HepG2 (cell line): Measurements from ENCODE around the gene ATG7.

Experiments
- ELF3 ChIP-seq: IDR thresholded peaks from 2 replicates; pipeline ENCODE4 v1.6.1; 2016; ENCODE audit warnings: missing genetic modification reagents, missing compliant biosample characterization
- MXI1 ChIP-seq: IDR thresholded peaks from 3 replicates; pipeline ENCODE4 v1.6.1; 2012; ENCODE audit warnings: low read depth, low read length, inconsistent platforms, borderline replicate concordance
- NFYB ChIP-seq: sonication (generic); formaldehyde crosslinking; IDR thresholded peaks from 2 replicates; pipeline ENCODE4 v1.4.0; 2020; ENCODE audit warnings: missing genetic modification reagents
- POLR2A ChIP-seq, 2 experiments: IDR thresholded peaks; 2 replicates each; pipeline ENCODE4 v1.6.1; 2011; ENCODE audit warnings: low read depth in 2 of 2, low read length in 2 of 2, mild to moderate bottlenecking in 1 of 2, moderate library complexity in 1 of 2; ENCODE audit not compliant: insufficient read depth in 1 of 2
- TOE1 ChIP-seq: sonication (generic); formaldehyde crosslinking; IDR thresholded peaks from 2 replicates; pipeline ENCODE4 v1.4.0; 2020; ENCODE audit warnings: mild to moderate bottlenecking, missing genetic modification reagents
- ZFP36L1 ChIP-seq: sonication (generic); formaldehyde crosslinking; IDR thresholded peaks from 2 replicates; pipeline ENCODE4 v1.8.0; 2022; ENCODE audit warnings: mild to moderate bottlenecking, missing genetic modification reagents, moderate library complexity
- ZNF136 ChIP-seq: sonication (generic); formaldehyde crosslinking; IDR thresholded peaks from 2 replicates; pipeline ENCODE4 v1.8.1; 2022; ENCODE audit warnings: low read depth, mild to moderate bottlenecking, moderate library complexity, missing genetic modification reagents
- TF ChIP-seq, protein P1 (sequence below), 2 experiments: IDR thresholded peaks; 2 replicates each; pipeline ENCODE4 v1.6.1; 2011 to 2012; ENCODE audit warnings: low read length in 2 of 2, borderline replicate concordance in 1 of 2, low read depth in 1 of 2, mild to moderate bottlenecking in 1 of 2, moderate library complexity in 1 of 2
- TF ChIP-seq, protein P2 (sequence below): IDR thresholded peaks from 2 replicates; pipeline ENCODE4 v1.6.1; 2012; ENCODE audit warnings: low read depth, low read length, improper control_type of control experiment

- TF ChIP-seq ELF3 (CRISPR knock-in tag) (no peak), ZFP36L1 (CRISPR knock-in tag) (no peak), TOE1 (CRISPR knock-in tag) (no peak), MXI1 (no peak), ZNF136 (CRISPR knock-in tag) (no peak), POLR2A (IDR thresholded peaks at IDR 0.05; ENCODE audit: insufficient read depth in 1 of 2, low read depth in 2 of 2, low read length in 2 of 2) (no peak), NFYB (CRISPR knock-in tag) (no peak)
- TF ChIP-seq, protein P1, sequence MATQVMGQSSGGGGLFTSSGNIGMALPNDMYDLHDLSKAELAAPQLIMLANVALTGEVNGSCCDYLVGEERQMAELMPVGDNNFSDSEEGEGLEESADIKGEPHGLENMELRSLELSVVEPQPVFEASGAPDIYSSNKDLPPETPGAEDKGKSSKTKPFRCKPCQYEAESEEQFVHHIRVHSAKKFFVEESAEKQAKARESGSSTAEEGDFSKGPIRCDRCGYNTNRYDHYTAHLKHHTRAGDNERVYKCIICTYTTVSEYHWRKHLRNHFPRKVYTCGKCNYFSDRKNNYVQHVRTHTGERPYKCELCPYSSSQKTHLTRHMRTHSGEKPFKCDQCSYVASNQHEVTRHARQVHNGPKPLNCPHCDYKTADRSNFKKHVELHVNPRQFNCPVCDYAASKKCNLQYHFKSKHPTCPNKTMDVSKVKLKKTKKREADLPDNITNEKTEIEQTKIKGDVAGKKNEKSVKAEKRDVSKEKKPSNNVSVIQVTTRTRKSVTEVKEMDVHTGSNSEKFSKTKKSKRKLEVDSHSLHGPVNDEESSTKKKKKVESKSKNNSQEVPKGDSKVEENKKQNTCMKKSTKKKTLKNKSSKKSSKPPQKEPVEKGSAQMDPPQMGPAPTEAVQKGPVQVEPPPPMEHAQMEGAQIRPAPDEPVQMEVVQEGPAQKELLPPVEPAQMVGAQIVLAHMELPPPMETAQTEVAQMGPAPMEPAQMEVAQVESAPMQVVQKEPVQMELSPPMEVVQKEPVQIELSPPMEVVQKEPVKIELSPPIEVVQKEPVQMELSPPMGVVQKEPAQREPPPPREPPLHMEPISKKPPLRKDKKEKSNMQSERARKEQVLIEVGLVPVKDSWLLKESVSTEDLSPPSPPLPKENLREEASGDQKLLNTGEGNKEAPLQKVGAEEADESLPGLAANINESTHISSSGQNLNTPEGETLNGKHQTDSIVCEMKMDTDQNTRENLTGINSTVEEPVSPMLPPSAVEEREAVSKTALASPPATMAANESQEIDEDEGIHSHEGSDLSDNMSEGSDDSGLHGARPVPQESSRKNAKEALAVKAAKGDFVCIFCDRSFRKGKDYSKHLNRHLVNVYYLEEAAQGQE (IDR thresholded peaks at IDR 0.05; ENCODE audit: borderline replicate concordance in 1 of 2, low read depth in 1 of 2, low read length in 2 of 2), result no peak
- TF ChIP-seq, protein P2, sequence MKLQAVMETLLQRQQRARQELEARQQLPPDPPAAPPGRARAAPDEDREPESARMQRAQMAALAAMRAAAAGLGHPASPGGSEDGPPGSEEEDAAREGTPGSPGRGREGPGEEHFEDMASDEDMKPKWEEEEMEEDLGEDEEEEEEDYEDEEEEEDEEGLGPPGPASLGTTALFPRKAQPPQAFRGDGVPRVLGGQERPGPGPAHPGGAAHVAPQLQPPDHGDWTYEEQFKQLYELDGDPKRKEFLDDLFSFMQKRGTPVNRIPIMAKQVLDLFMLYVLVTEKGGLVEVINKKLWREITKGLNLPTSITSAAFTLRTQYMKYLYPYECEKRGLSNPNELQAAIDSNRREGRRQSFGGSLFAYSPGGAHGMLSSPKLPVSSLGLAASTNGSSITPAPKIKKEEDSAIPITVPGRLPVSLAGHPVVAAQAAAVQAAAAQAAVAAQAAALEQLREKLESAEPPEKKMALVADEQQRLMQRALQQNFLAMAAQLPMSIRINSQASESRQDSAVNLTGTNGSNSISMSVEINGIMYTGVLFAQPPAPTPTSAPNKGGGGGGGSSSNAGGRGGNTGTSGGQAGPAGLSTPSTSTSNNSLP, result no peak
These were observed 38.1 kb downstream of the ATG7 start for GRCh38 chr3:11310258-11310657.
